GM21619 (cell line): ENCODE measurements around the gene CEP135.

Experiments used
- ATAC-seq: cut with Tn5 transposase; IDR thresholded peaks from one replicate; pipeline ENCODE4 v1.9.1; 2021; ENCODE audit not compliant: unreplicated experiment

Gene CEP135

GRCh38 chr4:56007154-56007553 is 58.4 kb downstream of the CEP135 start:
- no peak for ATAC-seq

GRCh38 chr4:56008206-56008605 is 59.5 kb downstream of the CEP135 start:
- no peak for ATAC-seq

GRCh38 chr4:56026596-56026995 is 77.9 kb downstream of the CEP135 start:
- ATAC-seq, result no peak

GRCh38 chr4:56028165-56028564 is 79.4 kb downstream of the CEP135 start:
- ATAC-seq, result no peak

GRCh38 chr4:56038487-56039162 is 89.9 kb downstream of the CEP135 start:
- ATAC-seq, result no peak

GRCh38 chr4:56040842-56041241 is 92.1 kb downstream of the CEP135 start:
- no peak for ATAC-seq

GRCh38 chr4:56042225-56042624 is 93.5 kb downstream of the CEP135 start:
- no peak for ATAC-seq

- ATAC-seq, result no peak
Measured at GRCh38 chr4:56048383-56048701, 99.6 kb downstream of the CEP135 start.

GRCh38 chr4:56048702-56049431 is 100.1 kb downstream of the CEP135 start:
- peak; percentile 96 for ATAC-seq

- ATAC-seq, result no peak
Measured at GRCh38 chr4:56050625-56051024, 101.9 kb downstream of the CEP135 start.

GRCh38 chr4:56051029-56051709 is 102.4 kb downstream of the CEP135 start:
- no peak for ATAC-seq

GRCh38 chr4:56051710-56052075 is 102.9 kb downstream of the CEP135 start:
- ATAC-seq, result no peak

GRCh38 chr4:56052481-56052880 is 103.7 kb downstream of the CEP135 start:
- no peak for ATAC-seq

- no peak for ATAC-seq
Measured at GRCh38 chr4:56052966-56053365, 104.2 kb downstream of the CEP135 start.

- ATAC-seq, result no peak
Measured at GRCh38 chr4:56055027-56055977, 106.6 kb downstream of the CEP135 start.

- ATAC-seq, result no peak
Measured at GRCh38 chr4:56055991-56056390, 107.2 kb downstream of the CEP135 start.

GRCh38 chr4:56058555-56058954 is 109.8 kb downstream of the CEP135 start:
- no peak for ATAC-seq

- no peak for ATAC-seq
Measured at GRCh38 chr4:56060036-56060435, 111.3 kb downstream of the CEP135 start.

GRCh38 chr4:56062106-56062505 is 113.4 kb downstream of the CEP135 start:
- ATAC-seq, result no peak

- ATAC-seq, result no peak
Measured at GRCh38 chr4:56062526-56063145, 113.9 kb downstream of the CEP135 start.

- ATAC-seq, result no peak
Measured at GRCh38 chr4:56066493-56066892, 117.7 kb downstream of the CEP135 start.
